ENCODE data around the gene CETN3. TPM values are rescaled to one million over a fixed set of nuclear protein-coding genes. Genes with fewer than 3 reads are reported as not detected.
"Not testable (repeated sequence)": the region's sequence is repeated elsewhere in the genome, so short reads cannot be mapped to it uniquely, and the experiment has no call there.

CETN3 gene
- total and polyA plus RNA-seq, 5 donors = 17.6 to 37.8 (median 23.5) TPM

- H3K9me3 ChIP-seq (ENCODE audit: control insufficient read depth, low read length) = no peaks in the 10 kb centered on the region
- no peak overlapping the region for H3K4me3 ChIP-seq (ENCODE audit: low read length)
- no peak overlapping the region for H3K27ac ChIP-seq (ENCODE audit: low read length)
- ATAC-seq (no peak), DNase-seq (no peak)
- WGBS = 92% methylated on average over 2 of the region's 2 CpGs
- intact Hi-C loops (cut with DNase I) = no loop called here
- H3K27me3 ChIP-seq (ENCODE audit: control insufficient read depth, insufficient read depth) = no peaks in the 10 kb centered on the region
- H3K4me1 ChIP-seq (ENCODE audit: control insufficient read depth, insufficient read depth, low read length) = no peaks in the 10 kb centered on the region
Measured at GRCh38 chr5:90383903-90384302, 25.7 kb downstream of the CETN3 start.

- no peaks in the 10 kb centered on the region for H3K27me3 ChIP-seq (ENCODE audit: control insufficient read depth, insufficient read depth)
- ATAC-seq (no peak), DNase-seq (no peak)
- no peak overlapping the region for H3K4me3 ChIP-seq (ENCODE audit: low read length)
- no peaks in the 10 kb centered on the region for H3K9me3 ChIP-seq (ENCODE audit: control insufficient read depth, low read length)
- WGBS = 90% methylated on average over 6 of the region's 6 CpGs
- intact Hi-C loops (cut with DNase I) = no loop called here
- H3K27ac ChIP-seq (ENCODE audit: low read length) = no peak overlapping the region
- no peaks in the 10 kb centered on the region for H3K4me1 ChIP-seq (ENCODE audit: control insufficient read depth, insufficient read depth, low read length)
Measured at GRCh38 chr5:90381213-90381929, 28.2 kb downstream of the CETN3 start.

- no peak overlapping the region for H3K4me3 ChIP-seq (ENCODE audit: low read length)
- DNase-seq = no peak
- intact Hi-C loops (cut with DNase I) = no loop called here
Measured at GRCh38 chr5:90379652-90380051, 29.9 kb downstream of the CETN3 start.

GRCh38 chr5:90378752-90379151, 30.8 kb downstream of the CETN3 start:
- no peak for DNase-seq
- Histone ChIP-seq H3K4me1 (ENCODE audit: control insufficient read depth, insufficient read depth, low read length) (no peaks in the 10 kb centered on the region), H3K9me3 (ENCODE audit: control insufficient read depth, low read length) (no peaks in the 10 kb centered on the region), H3K4me3 (ENCODE audit: low read length) (no peak overlapping the region), H3K27me3 (ENCODE audit: control insufficient read depth, insufficient read depth) (no peaks in the 10 kb centered on the region), H3K27ac (ENCODE audit: low read length) (no peak overlapping the region)
- ATAC-seq = no peak
- intact Hi-C loops (cut with DNase I) = no loop called here
- 89% methylated on average over 2 of the region's 2 CpGs for WGBS

More at GRCh38 chr5:90379652-90380051, 29.9 kb downstream of the CETN3 start:
- WGBS = 83% methylated on average over 2 of the region's 2 CpGs
- no peaks in the 10 kb centered on the region for H3K9me3 ChIP-seq (ENCODE audit: control insufficient read depth, low read length)
- no peaks in the 10 kb centered on the region for H3K4me1 ChIP-seq (ENCODE audit: control insufficient read depth, insufficient read depth, low read length)
- H3K27ac ChIP-seq (ENCODE audit: low read length) = no peak overlapping the region
- no peaks in the 10 kb centered on the region for H3K27me3 ChIP-seq (ENCODE audit: control insufficient read depth, insufficient read depth)
- no peak for ATAC-seq

- ATAC-seq; H3K4me1 ChIP-seq (ENCODE audit: control insufficient read depth, insufficient read depth, low read length); H3K9me3 ChIP-seq (ENCODE audit: control insufficient read depth, low read length); DNase-seq; intact Hi-C loops (cut with DNase I); H3K27me3 ChIP-seq (ENCODE audit: control insufficient read depth, insufficient read depth); H3K4me3 ChIP-seq (ENCODE audit: low read length); H3K27ac ChIP-seq (ENCODE audit: low read length): not testable (repeated sequence)
Measured at GRCh38 chr5:90371269-90371668, 38.3 kb downstream of the CETN3 start.

- Histone ChIP-seq H3K9me3 (ENCODE audit: control insufficient read depth, low read length) (no peaks in the 10 kb centered on the region), H3K27ac (ENCODE audit: low read length) (no peak overlapping the region), H3K4me3 (ENCODE audit: low read length) (no peak overlapping the region), H3K27me3 (ENCODE audit: control insufficient read depth, insufficient read depth) (no peaks in the 10 kb centered on the region), H3K4me1 (ENCODE audit: control insufficient read depth, insufficient read depth, low read length) (no peaks in the 10 kb centered on the region)
- ATAC-seq = no peak
- DNase-seq = no peak
- WGBS = 90% methylated on average over 3 of the region's 3 CpGs
- intact Hi-C loops (cut with DNase I) = no loop called here
Measured at GRCh38 chr5:90368454-90369246, 40.9 kb downstream of the CETN3 start.

- Histone ChIP-seq H3K4me1 (ENCODE audit: control insufficient read depth, insufficient read depth, low read length) (no peaks in the 10 kb centered on the region), H3K9me3 (ENCODE audit: control insufficient read depth, low read length) (no peaks in the 10 kb centered on the region), H3K27ac (ENCODE audit: low read length) (no peak overlapping the region), H3K4me3 (ENCODE audit: low read length) (no peak overlapping the region), H3K27me3 (ENCODE audit: control insufficient read depth, insufficient read depth) (no peaks in the 10 kb centered on the region)
- no peak for ATAC-seq
- DNase-seq = no peak
- intact Hi-C loops (cut with DNase I) = no loop called here
- WGBS = 75% methylated on average over 1 of the region's 1 CpG
Measured at GRCh38 chr5:90367879-90368278, 41.7 kb downstream of the CETN3 start.

- ATAC-seq = no peak
- no peak overlapping the region for H3K4me3 ChIP-seq (ENCODE audit: low read length)
- no peaks in the 10 kb centered on the region for H3K9me3 ChIP-seq (ENCODE audit: control insufficient read depth, low read length)
- H3K27me3 ChIP-seq (ENCODE audit: control insufficient read depth, insufficient read depth) = no peaks in the 10 kb centered on the region
- no peak for DNase-seq
- intact Hi-C loops (cut with DNase I) = no loop called here
- WGBS = 46% methylated on average over 3 of the region's 3 CpGs
- no peaks in the 10 kb centered on the region for H3K4me1 ChIP-seq (ENCODE audit: control insufficient read depth, insufficient read depth, low read length)
- H3K27ac ChIP-seq (ENCODE audit: low read length) = no peak overlapping the region
Measured at GRCh38 chr5:90366948-90367347, 42.6 kb downstream of the CETN3 start.

GRCh38 chr5:90365328-90365727, 44.2 kb downstream of the CETN3 start:
- no peak for DNase-seq
- no peak for ATAC-seq
- no peak overlapping the region for H3K4me3 ChIP-seq (ENCODE audit: low read length)
- no peaks in the 10 kb centered on the region for H3K4me1 ChIP-seq (ENCODE audit: control insufficient read depth, insufficient read depth, low read length)
- intact Hi-C loops (cut with DNase I) = no loop called here
- H3K27ac ChIP-seq (ENCODE audit: low read length) = no peak overlapping the region
- no peaks in the 10 kb centered on the region for H3K27me3 ChIP-seq (ENCODE audit: control insufficient read depth, insufficient read depth)
- H3K9me3 ChIP-seq (ENCODE audit: control insufficient read depth, low read length) = no peaks in the 10 kb centered on the region

GRCh38 chr5:90359073-90359920, 50.3 kb downstream of the CETN3 start:
- ATAC-seq = no peak
- WGBS = 72% methylated on average over 7 of the region's 7 CpGs
- H3K27me3 ChIP-seq (ENCODE audit: control insufficient read depth, insufficient read depth) = no peaks in the 10 kb centered on the region
- no peak overlapping the region for H3K27ac ChIP-seq (ENCODE audit: low read length)
- H3K9me3 ChIP-seq (ENCODE audit: control insufficient read depth, low read length) = no peaks in the 10 kb centered on the region
- DNase-seq = no peak
- intact Hi-C loops (cut with DNase I) = no loop called here
- H3K4me3 ChIP-seq (ENCODE audit: low read length) = no peak overlapping the region
- no peaks in the 10 kb centered on the region for H3K4me1 ChIP-seq (ENCODE audit: control insufficient read depth, insufficient read depth, low read length)

- no peak for DNase-seq
- Histone ChIP-seq H3K27me3 (ENCODE audit: control insufficient read depth, insufficient read depth) (no peaks in the 10 kb centered on the region), H3K9me3 (ENCODE audit: control insufficient read depth, low read length) (no peaks in the 10 kb centered on the region), H3K27ac (ENCODE audit: low read length) (no peak overlapping the region), H3K4me3 (ENCODE audit: low read length) (no peak overlapping the region), H3K4me1 (ENCODE audit: control insufficient read depth, insufficient read depth, low read length) (no peaks in the 10 kb centered on the region)
- intact Hi-C loops (cut with DNase I) = no loop called here
- no peak for ATAC-seq
- WGBS = 31% methylated on average over 6 of the region's 6 CpGs
Measured at GRCh38 chr5:90356622-90357021, 52.9 kb downstream of the CETN3 start.

Data from right cardiac atrium (tissue), 5 donors.